Adipocyte (in vitro differentiated cells): Measurements from ENCODE around the gene CCDC102A.

Experiments used
- DNase-seq: peaks from one replicate; pipeline ENCODE4 v3.0.0-alpha.2; 2015; ENCODE audit warnings: low read depth
- H3K27me3 ChIP-seq: replicated peaks from 2 replicates; pipeline ENCODE4 v1.7.0; 2013; ENCODE audit warnings: mild to moderate bottlenecking, low read length, moderate library complexity; ENCODE audit not compliant: control insufficient read depth, insufficient read depth
- H3K36me3 ChIP-seq: 2 replicates; pipeline ENCODE4 v1.7.0; 2013; ENCODE audit warnings: low read length, mild to moderate bottlenecking, moderate library complexity; ENCODE audit not compliant: control insufficient read depth, insufficient read depth, severe bottlenecking
- H3K4me1 ChIP-seq: 2 replicates; pipeline ENCODE4 v1.7.0; 2013; ENCODE audit warnings: mild to moderate bottlenecking, low read length, moderate library complexity; ENCODE audit not compliant: control insufficient read depth, insufficient read depth
- H3K4me3 ChIP-seq: 2 replicates; pipeline ENCODE4 v1.7.0; 2013; ENCODE audit warnings: mild to moderate bottlenecking, low read length, moderate library complexity
- H3K9ac ChIP-seq: 2 replicates; pipeline ENCODE4 v1.7.0; 2013; ENCODE audit warnings: mild to moderate bottlenecking, low read length, moderate library complexity
- H3K9me3 ChIP-seq: 2 replicates; pipeline ENCODE4 v1.7.0; 2013; ENCODE audit warnings: mild to moderate bottlenecking, low read length, moderate library complexity; ENCODE audit not compliant: control insufficient read depth

Gene CCDC102A

DNA sequence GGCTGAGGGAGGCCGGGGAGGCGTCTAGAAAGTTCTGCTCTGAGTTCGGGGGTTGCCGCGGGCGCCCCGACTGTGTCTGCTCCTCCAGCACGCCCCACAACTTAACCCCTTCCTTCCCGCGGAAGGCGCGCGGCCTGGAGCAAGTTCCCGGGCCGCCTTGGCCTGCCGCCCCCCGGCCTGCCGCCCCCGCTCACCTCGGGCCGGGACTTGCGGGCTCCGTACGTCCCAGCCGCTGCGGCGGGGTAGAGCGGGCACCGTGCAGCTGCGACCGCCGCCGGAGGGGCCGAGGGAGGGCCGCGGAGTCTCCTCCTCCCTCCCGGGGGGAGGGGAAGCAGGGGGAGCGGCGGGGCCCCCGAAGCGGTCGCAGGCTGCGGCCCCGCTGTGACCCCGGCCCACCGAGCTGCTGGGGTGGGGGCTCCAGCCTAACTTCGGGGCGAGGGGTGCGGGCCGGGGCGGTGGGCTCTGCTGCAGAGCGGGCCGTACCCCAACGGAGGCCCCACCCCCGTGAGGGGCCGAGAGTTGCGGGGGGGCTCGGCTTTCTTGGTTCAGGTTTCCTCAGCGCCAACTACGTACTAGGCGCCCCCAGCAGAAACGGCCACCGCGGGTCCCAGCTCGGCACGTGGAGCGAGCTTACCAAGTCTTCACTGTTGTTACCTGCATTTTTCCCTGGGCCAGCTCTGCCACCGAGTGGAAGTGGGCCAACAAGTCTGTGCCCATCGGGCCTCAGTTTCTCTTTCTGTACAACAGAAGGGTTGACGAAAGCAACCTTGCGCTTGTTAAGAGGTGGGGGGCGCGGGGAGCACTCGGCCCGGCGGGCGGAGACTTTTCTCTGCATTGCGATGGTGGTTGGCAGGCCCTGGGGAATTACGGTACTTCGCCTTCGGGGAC lies at the start of gene CCDC102A:
TSS of gene CCDC102A (minus strand) at position 266 of the 888 bp plus-strand sequence. CDS start 7,394 bp downstream, outside the sequence.
- Histone ChIP-seq H3K9me3 (no peaks in the 10 kb centered on the region), H3K27me3 (peaks cover 9% of the 10 kb centered on the region), H3K9ac (peak within 1 kb of the TSS; percentile 88), H3K36me3 (no peaks in the 10 kb centered on the region), H3K4me1 (peaks cover 10% of the 10 kb centered on the region), H3K4me3 (peak within 1 kb of the TSS; percentile 96)
- DNase-seq = peak; percentile 50

DNA sequence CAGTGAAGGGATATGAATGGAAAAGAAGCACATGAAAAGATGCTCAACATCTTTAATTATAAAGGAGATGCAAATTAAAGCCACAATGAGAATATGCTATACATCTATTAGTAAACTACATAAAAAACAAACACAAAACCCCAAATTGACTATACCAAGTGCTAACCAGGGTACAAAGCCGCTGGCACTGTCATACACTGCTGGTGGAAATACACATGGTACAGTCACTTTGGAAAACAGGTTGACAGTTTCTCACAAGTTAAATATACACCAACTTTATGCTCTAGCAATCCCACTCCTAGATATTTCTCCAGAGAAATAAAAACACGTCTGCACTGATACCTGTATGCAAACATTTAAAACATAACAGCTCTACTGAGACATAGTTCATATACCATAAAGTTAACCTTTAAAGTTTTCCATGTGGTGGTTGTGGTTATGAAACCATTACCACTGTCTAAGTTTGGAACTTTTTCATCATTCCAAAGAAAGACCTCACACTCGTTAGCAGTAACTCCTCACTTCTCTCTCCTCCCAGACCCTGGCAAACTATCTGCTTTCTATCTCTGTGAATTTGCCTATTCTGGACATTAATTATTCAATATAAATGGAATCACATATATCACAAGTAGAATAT lies 48.8 kb upstream of the CCDC102A start:
- H3K9me3 ChIP-seq = no peaks in the 10 kb centered on the region

DNA sequence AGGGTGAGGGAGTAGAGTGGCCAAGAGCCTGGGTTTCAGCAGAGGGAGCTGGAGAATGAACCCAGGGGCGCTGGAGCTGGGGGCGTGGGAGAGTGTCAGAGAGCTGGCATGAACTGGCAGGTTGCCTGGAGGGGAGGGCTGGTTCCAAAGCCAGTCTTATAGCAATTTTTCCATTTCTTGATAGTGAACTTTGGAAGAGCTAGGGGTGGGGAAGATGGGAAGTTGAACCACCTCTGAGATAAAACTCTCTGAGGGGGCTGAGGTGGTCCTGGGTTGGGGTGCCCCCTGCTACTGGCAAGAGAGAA lies 42.9 kb upstream of the CCDC102A start:
- Histone ChIP-seq H3K36me3 (no peaks in the 10 kb centered on the region), H3K9me3 (no peaks in the 10 kb centered on the region), H3K4me1 (no peaks in the 10 kb centered on the region), H3K4me3 (no peak overlapping the region), H3K27me3 (peaks cover 14% of the 10 kb centered on the region), H3K9ac (no peak overlapping the region)
- DNase-seq = no peak

More for the DNA sequence above, 48.8 kb upstream of the CCDC102A start:
- H3K4me3 ChIP-seq = no peak overlapping the region
- no peaks in the 10 kb centered on the region for H3K4me1 ChIP-seq
- no peak overlapping the region for H3K9ac ChIP-seq
- DNase-seq = no peak
- no peaks in the 10 kb centered on the region for H3K36me3 ChIP-seq
- H3K27me3 ChIP-seq = no peaks in the 10 kb centered on the region

DNA sequence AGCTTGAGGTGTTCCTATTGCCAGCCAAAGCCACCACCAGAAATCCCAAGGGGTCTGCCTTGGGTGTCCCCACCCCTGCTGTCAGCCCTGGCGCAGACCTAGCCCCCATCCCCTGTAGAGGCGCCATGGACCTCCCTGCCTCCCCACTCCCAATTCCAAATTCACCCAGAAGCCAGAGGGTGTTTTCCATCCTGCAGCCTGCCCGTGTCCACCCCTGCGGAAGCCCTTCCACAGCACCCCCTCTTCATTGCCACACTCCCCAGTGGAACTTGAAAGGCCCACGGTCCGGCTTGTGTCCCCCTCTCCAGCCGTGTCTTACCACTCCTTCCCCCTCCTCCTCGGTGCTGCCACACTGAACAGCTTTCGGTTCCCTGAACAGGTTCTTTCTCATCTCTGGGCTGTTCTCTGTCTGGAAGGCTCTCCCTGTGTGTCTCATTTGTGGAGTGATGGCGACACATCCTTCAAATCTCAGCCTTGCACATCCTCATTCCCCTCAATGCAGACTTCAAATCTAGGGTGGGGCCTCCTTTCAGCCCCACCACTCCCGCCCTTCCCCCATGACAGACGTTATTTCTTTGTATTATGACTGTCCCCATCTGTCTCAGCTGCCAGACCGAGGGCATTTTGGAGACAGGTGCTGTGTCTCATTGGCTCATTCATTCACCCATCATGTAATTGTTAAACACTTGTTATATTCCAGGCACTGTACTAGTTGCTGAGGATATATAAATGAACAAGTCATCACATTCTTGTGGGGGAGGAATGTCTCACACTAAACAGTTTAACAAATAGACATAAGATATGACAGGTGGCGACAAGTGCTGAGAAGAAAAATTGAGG lies 42.4 kb upstream of the CCDC102A start:
- peaks cover 14% of the 10 kb centered on the region for H3K27me3 ChIP-seq
- no peaks in the 10 kb centered on the region for H3K36me3 ChIP-seq
- H3K9me3 ChIP-seq = no peaks in the 10 kb centered on the region
- no peak overlapping the region for H3K4me3 ChIP-seq
- no peak for DNase-seq
- H3K9ac ChIP-seq = no peak overlapping the region
- H3K4me1 ChIP-seq = no peaks in the 10 kb centered on the region

DNA sequence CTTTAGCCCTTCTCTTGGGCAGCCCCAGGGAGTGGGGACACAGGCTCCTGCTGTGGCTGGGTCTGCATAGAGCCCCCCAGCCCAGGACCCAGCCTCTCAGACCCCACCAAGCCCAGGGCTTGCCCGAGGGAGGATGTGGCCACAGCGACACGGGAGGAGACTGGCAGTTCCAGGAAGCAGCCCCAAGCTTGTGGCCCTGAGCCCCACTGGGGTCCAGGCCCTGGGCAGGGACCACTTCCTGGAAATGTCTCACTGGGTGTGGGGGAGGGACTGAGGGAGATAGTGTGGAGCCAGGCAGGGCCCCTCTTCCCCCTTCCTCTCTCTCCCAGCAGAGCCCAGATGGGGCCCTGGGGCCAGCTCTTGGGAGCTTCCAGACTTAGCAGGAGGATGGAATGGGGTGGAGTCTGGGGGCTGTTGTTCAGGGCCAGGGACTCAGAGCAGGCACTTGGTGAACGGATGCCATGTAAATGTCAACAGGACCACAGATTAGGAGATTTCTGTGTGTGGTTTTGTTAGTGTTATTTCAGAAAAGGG lies 41.4 kb upstream of the CCDC102A start:
- Histone ChIP-seq H3K4me3 (no peak overlapping the region), H3K9me3 (no peaks in the 10 kb centered on the region), H3K4me1 (no peaks in the 10 kb centered on the region), H3K9ac (no peak overlapping the region), H3K36me3 (no peaks in the 10 kb centered on the region), H3K27me3 (peaks cover 15% of the 10 kb centered on the region)
- DNase-seq = no peak

DNA sequence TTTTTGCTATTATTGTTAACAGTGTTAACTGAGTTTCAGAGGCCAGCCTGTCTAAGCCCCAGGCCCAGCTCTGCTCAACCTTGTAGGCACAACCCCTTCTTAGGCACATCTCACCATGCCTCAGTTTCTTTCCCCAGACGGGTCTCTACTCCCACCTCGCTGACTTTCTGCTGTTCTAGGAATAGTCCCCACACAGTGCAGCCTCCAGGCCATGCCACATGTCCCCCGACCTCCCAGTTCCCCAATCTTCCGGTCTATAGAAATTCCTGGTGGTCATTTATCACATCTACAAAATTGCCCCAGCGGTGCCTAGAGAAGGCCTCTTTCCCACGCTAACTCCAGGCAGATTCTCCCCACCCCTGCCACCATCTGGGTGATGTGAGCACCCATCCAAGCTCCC lies 40.8 kb upstream of the CCDC102A start:
- H3K4me3 ChIP-seq = no peak overlapping the region
- no peaks in the 10 kb centered on the region for H3K36me3 ChIP-seq
- DNase-seq = no peak
- no peaks in the 10 kb centered on the region for H3K9me3 ChIP-seq
- no peak overlapping the region for H3K9ac ChIP-seq
- H3K27me3 ChIP-seq = peaks cover 17% of the 10 kb centered on the region
- no peaks in the 10 kb centered on the region for H3K4me1 ChIP-seq

DNA sequence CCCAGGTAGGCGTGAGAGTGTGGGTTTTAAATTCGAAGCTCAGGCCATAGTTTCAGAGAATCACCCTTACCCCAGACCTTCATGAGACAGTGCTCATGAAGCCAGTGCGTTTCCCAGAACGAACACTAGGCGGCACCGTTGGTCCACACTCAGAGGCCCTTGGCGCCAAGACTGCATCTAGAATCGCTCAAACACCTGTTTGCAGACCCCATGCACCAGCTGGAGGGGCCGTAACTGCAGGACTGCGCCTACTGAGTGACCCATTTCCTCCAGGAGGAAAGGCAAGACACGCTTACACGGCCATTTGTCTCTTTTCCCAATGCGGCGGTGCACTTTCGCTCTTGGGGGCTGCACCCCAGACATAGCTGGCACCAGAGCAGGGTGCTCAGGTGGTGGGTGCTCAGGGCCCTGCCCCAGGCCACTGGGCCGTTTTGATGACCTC lies 40.1 kb upstream of the CCDC102A start:
- no peaks in the 10 kb centered on the region for H3K36me3 ChIP-seq
- peak; percentile 86 for DNase-seq
- H3K4me3 ChIP-seq = no peak overlapping the region
- no peaks in the 10 kb centered on the region for H3K4me1 ChIP-seq
- peaks cover 17% of the 10 kb centered on the region for H3K27me3 ChIP-seq
- H3K9ac ChIP-seq = no peak overlapping the region
- no peaks in the 10 kb centered on the region for H3K9me3 ChIP-seq

DNA sequence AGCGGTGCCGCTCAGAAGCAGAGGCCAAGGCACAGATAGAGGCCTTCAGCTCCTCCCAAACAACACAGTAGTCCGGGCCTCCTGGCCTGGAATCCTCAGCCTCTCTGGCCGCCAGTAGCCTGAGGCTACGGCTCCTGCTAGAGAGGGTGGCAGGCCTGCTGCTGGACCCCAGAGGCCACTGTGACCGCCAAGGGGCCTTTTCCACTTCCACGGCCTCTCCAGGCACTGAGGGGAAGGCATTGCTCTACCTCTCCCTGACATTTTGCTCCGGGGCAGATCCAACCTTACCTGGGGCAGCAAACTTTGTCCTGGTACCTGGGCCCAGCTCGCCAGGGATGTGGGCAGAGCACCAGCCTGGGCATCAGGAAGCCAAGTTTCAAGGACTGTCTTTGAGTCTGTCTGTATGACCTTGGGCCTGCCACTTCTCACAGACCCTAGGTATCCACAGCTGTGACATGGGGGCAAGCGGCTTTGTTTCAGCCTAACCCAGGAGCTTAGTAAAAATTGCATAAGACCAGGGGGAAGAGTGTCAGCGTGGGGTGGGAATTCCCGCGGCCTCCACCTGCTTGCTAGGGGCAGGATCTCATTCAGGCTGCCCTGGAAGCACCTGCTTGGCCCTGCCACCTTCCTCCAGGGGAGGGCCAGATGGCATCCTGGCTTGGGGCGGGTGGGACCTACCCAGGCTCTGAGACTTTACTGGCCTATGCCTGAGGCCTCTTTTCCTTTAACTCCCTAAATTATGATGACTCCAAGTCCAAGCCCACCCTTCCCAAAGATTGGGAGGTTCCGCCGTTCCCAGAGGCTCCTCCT lies 39.3 kb upstream of the CCDC102A start:
- DNase-seq = no peak
- Histone ChIP-seq H3K4me1 (no peaks in the 10 kb centered on the region), H3K36me3 (no peaks in the 10 kb centered on the region), H3K4me3 (no peak overlapping the region), H3K9ac (no peak overlapping the region), H3K9me3 (no peaks in the 10 kb centered on the region), H3K27me3 (peaks cover 24% of the 10 kb centered on the region)

DNA sequence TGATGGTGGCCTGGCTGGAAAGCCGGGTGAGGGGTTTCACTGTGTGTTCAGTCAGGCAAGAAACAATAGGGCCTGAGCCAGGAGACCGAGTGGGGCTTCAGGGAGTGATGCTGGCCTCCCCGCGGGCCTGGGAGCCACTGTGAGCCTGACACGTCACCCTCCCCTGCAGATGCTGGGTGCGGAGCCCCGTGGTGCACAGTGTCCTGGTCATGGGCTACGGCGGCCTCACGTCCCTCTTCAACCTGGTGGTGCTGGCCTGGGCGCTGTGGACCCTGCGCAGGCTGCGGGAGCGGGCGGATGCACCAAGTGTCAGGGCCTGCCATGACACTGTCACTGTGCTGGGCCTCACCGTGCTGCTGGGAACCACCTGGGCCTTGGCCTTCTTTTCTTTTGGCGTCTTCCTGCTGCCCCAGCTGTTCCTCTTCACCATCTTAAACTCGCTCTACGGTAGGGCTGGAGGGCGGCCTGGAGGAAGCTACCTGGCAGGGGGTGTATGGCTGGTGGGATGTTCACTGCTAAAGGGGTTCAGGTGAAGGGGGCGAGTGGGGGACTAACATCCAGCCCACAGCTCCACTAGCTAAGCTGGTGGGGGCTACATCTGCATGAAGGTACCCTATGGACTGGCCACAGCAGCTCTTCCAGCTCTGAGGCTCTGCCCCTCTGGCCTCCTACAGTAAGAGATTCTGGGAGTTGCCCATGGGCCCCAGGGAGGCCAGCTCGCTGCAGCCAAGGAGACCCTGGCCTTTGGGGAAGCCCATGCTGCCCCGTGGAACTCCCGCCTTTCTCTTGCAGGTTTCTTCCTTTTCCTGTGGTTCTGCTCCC lies 38.5 kb upstream of the CCDC102A start:
- H3K9me3 ChIP-seq = no peaks in the 10 kb centered on the region
- no peak overlapping the region for H3K9ac ChIP-seq
- H3K4me1 ChIP-seq = no peaks in the 10 kb centered on the region
- DNase-seq = no peak
- H3K27me3 ChIP-seq = peaks cover 32% of the 10 kb centered on the region
- H3K36me3 ChIP-seq = no peaks in the 10 kb centered on the region
- H3K4me3 ChIP-seq = no peak overlapping the region

DNA sequence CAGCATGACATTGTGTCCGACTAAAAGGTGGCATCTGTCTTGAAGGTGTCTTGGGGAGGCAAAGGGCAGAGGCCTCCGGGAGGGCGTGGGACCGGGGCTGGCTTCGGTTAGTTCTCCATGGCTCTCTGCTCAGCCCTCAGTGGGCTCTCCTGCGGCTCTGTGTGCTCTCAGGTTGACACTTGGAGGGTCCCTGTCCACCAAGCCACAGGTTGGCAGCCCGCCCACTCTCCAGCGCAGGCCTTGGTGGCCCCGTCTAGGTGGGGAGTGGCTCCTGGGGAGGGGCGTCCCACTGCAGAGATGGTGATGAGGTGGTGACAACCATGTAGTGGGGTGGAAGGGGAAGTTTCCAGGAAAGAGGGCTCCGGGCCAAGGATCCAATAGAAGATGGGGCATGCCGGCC lies 37.7 kb upstream of the CCDC102A start:
- Histone ChIP-seq H3K4me1 (no peaks in the 10 kb centered on the region), H3K9me3 (no peaks in the 10 kb centered on the region), H3K9ac (no peak overlapping the region), H3K27me3 (peaks cover 33% of the 10 kb centered on the region), H3K36me3 (no peaks in the 10 kb centered on the region), H3K4me3 (no peak overlapping the region)
- no peak for DNase-seq
